HCT116 (cell line): ENCODE results near the gene MTA1. TPM values are rescaled to one million over a fixed set of nuclear protein-coding genes. Genes with fewer than 3 reads are reported as not detected.
A peak's percentile ranks its signal among the peaks of the same experiment; 100 is the strongest.

Source experiments
- ATAC-seq: fragments of 200-7000 bp; cut with Tn5 transposase; 2 replicates; pipeline ENCODE4 v1.9.1; 2020; ENCODE audit warnings: mild to moderate bottlenecking, moderate library complexity
- BruUV-seq: library from RNA; stranded (reverse); fragments of 400-500 nt; replicated peaks from 2 replicates; lab custom pipeline; 2021; lab: Mats Ljungman, UMichigan
- CTCF ChIA-PET: fragments of 300-600 bp; sonication (Branson Sonifier 250); formaldehyde crosslinking; loops from one replicate; lab custom pipeline; 2021; ENCODE audit warnings: antibody characterized with exemption; lab: Charles Lee
- POLR2A ChIA-PET: fragments of 300-600, 350-600 bp; sonication (Branson Sonifier 250); formaldehyde crosslinking; loops from one replicate; lab custom pipeline; 2021; ENCODE audit warnings: antibody characterized with exemption; lab: Charles Lee
- RAD21 ChIA-PET, 2 experiments: fragments of 300-600 bp; sonication (Branson Sonifier 250); formaldehyde crosslinking; loops; one replicate each; lab custom pipeline; 2023; ENCODE audit warnings: low total read pairs in 2 of 2; ENCODE audit not compliant: uncharacterized antibody in 2 of 2, unreplicated experiment in 2 of 2, low non-redundant PET in 1 of 2; lab: Charles Lee
- DNase-seq: peaks from one replicate; pipeline ENCODE4 v3.0.0-alpha.2; 2010; ENCODE audit warnings: low read depth, low spot score
- H2AFZ ChIP-seq: fragments of 200-600 bp; shearing (Covaris generic), sonication (generic); 2 replicates; pipeline ENCODE4 v1.6.1; 2017; ENCODE audit warnings: low read depth, mixed run types, mixed read lengths, antibody characterized with exemption, low read length; ENCODE audit not compliant: poor library complexity, severe bottlenecking
- H3K27ac ChIP-seq: 2 replicates; pipeline ENCODE4 v1.5.1; 2012; ENCODE audit warnings: low read depth, low read length
- H3K27me3 ChIP-seq: fragments of 200-600 bp; sonication (generic); 2 replicates; pipeline ENCODE4 v1.6.1; 2016; ENCODE audit warnings: mixed run types, low read length, mixed read lengths; ENCODE audit not compliant: insufficient read depth
- H3K36me3 ChIP-seq, 2 experiments: fragments of 200-500 bp in 1 of 2; fragments of 200-600 bp in 1 of 2; sonication (Bioruptor generic) in 1 of 2; sonication (generic) in 1 of 2; 2 replicates each; pipeline versions ENCODE4 v1.5.1 to v1.6.1; 2014 to 2016; ENCODE audit warnings: low read length in 2 of 2, inconsistent platforms in 1 of 2, mixed read lengths in 1 of 2, mixed run types in 1 of 2; ENCODE audit not compliant: insufficient read depth in 2 of 2, control insufficient read depth in 1 of 2
- H3K4me1 ChIP-seq, 2 experiments: fragments of 200-600 bp in 1 of 2; sonication (generic) in 1 of 2; 2 replicates each; pipeline versions ENCODE4 v1.5.1 to v1.6.1; 2012 to 2017; ENCODE audit warnings: low read length in 2 of 2, inconsistent platforms in 1 of 2, mild to moderate bottlenecking in 1 of 2, mixed read lengths in 1 of 2, mixed run types in 1 of 2, moderate library complexity in 1 of 2; ENCODE audit not compliant: insufficient read depth in 2 of 2, control insufficient read depth in 1 of 2
- H3K4me2 ChIP-seq: fragments of 200-600 bp; sonication (generic); 2 replicates; pipeline ENCODE4 v1.6.1; 2017; ENCODE audit warnings: mixed run types, low read length, mixed read lengths
- H3K4me3 ChIP-seq, 2 experiments: fragments of 200-600 bp in 1 of 2; sonication (generic) in 1 of 2; replicated peaks in 1 of 2; 2 replicates each; pipeline ENCODE4 v1.5.1; 2011 to 2016; ENCODE audit warnings: low read length in 2 of 2, control low read depth in 1 of 2, low read depth in 1 of 2, mild to moderate bottlenecking in 1 of 2, mixed read lengths in 1 of 2, mixed run types in 1 of 2
- H3K79me2 ChIP-seq: fragments of 200-600 bp; sonication (generic); 2 replicates; pipeline ENCODE4 v1.6.1; 2017; ENCODE audit warnings: mild to moderate bottlenecking, mixed run types, low read length, moderate library complexity, mixed read lengths; ENCODE audit not compliant: insufficient read depth
- H3K9ac ChIP-seq: fragments of 200-600 bp; sonication (generic); 2 replicates; pipeline ENCODE4 v1.6.1; 2016; ENCODE audit warnings: low read length, mixed read lengths
- H3K9me2 ChIP-seq: fragments of 200-600 bp; sonication (generic), shearing (Covaris generic); 2 replicates; pipeline ENCODE4 v1.6.1; 2017; ENCODE audit warnings: mixed run types, mild to moderate bottlenecking, moderate library complexity; ENCODE audit not compliant: insufficient read depth
- H3K9me3 ChIP-seq, 2 experiments: fragments of 200-500 bp in 1 of 2; fragments of 200-600 bp in 1 of 2; sonication (Bioruptor generic) in 1 of 2; sonication (generic) in 1 of 2; 2 replicates each; pipeline ENCODE4 v1.6.1; 2014 to 2017; ENCODE audit warnings: low read length in 2 of 2, mixed read lengths in 2 of 2, inconsistent platforms in 1 of 2, low read depth in 1 of 2, mild to moderate bottlenecking in 1 of 2, mixed run types in 1 of 2, moderate library complexity in 1 of 2; ENCODE audit not compliant: control insufficient read depth in 1 of 2, insufficient read depth in 1 of 2
- H4K20me1 ChIP-seq: fragments of 200-600 bp; sonication (generic), shearing (Covaris generic); 2 replicates; pipeline ENCODE4 v1.6.1; 2017; ENCODE audit warnings: mixed run types, mild to moderate bottlenecking, moderate library complexity; ENCODE audit not compliant: insufficient read depth
- CEBPB ChIP-seq: IDR thresholded peaks from 2 replicates; pipeline ENCODE4 v1.6.1; 2012; ENCODE audit warnings: low read depth
- EZH2 ChIP-seq: fragments of 200-600 bp; sonication (generic); IDR thresholded peaks from 2 replicates; pipeline ENCODE4 v1.6.1; 2017; ENCODE audit warnings: antibody characterized with exemption, mixed run types
- EZH2phosphoT487 ChIP-seq: fragments of 200-600 bp; IDR thresholded peaks from 2 replicates; pipeline ENCODE4 v1.6.1; 2018; ENCODE audit warnings: antibody characterized with exemption, borderline replicate concordance
- FOSL1 ChIP-seq: IDR thresholded peaks from 2 replicates; pipeline ENCODE4 v1.6.1; 2012; ENCODE audit warnings: low read depth
- POLR2A ChIP-seq: IDR thresholded peaks from 2 replicates; pipeline ENCODE4 v1.7.0; 2011; ENCODE audit warnings: borderline replicate concordance; ENCODE audit not compliant: insufficient read depth, insufficient read length; ENCODE audit errors: extremely low read depth
- POLR2AphosphoS5 ChIP-seq: IDR thresholded peaks from 2 replicates; pipeline ENCODE4 v1.6.1; 2011; ENCODE audit warnings: mild to moderate bottlenecking, low read depth, low read length, moderate library complexity
- RAD21 ChIP-seq: IDR thresholded peaks from 2 replicates; pipeline ENCODE4 v1.6.1; 2012; ENCODE audit warnings: low read depth, mild to moderate bottlenecking
- SIN3A ChIP-seq: IDR thresholded peaks from 2 replicates; pipeline ENCODE4 v1.6.1; 2012; ENCODE audit warnings: low read depth
- SRF ChIP-seq: IDR thresholded peaks from 2 replicates; pipeline ENCODE4 v1.6.1; 2012; ENCODE audit warnings: low read depth
- TCF7L2 ChIP-seq: IDR thresholded peaks from 2 replicates; pipeline ENCODE4 v1.7.0; 2011; ENCODE audit warnings: borderline replicate concordance, inconsistent platforms; ENCODE audit not compliant: insufficient read depth, insufficient read length; ENCODE audit errors: extremely low read depth
- YY1 ChIP-seq: IDR thresholded peaks from 2 replicates; pipeline ENCODE4 v1.6.1; 2011; ENCODE audit warnings: low read length, low read depth, moderate library complexity, mild to moderate bottlenecking; ENCODE audit not compliant: insufficient replicate concordance; ENCODE audit errors: extremely low read depth
- ZFX ChIP-seq: fragments of 450-650 bp; IDR thresholded peaks from 2 replicates; pipeline ENCODE4 v1.6.1; 2017
- ZNF274 ChIP-seq: fragments of 200-500 bp; sonication (Bioruptor generic); IDR thresholded peaks from 2 replicates; pipeline ENCODE4 v1.6.1; 2014; ENCODE audit warnings: mild to moderate bottlenecking, low read depth, low read length, inconsistent platforms
- intact Hi-C: fragments of 100-400 bp; cut with micrococcal nuclease; formaldehyde crosslinking; loops from 2 replicates; pipeline ENCODE4 v1.10.0; 2022
- total RNA-seq: library from RNA; stranded (reverse); gene quantifications from one replicate; pipeline ENCODE4 v1.2.1, GENCODE V29; 2021; ENCODE audit not compliant: unreplicated experiment
- TF ChIP-seq, protein P1 (sequence below): IDR thresholded peaks from 2 replicates; pipeline ENCODE4 v1.6.1; 2012; ENCODE audit warnings: low read depth

The MTA1 gene
- total RNA-seq, 1 experiment from 2014 or later = 229 TPM

- no peaks in the 10 kb centered on the region for H3K36me3 ChIP-seq
- BruUV-seq = no TSS peak
- DNase-seq (peak; percentile 95), ATAC-seq (peak; percentile 57)
- no peaks in the 10 kb centered on the region for H3K9me2 ChIP-seq
- CTCF ChIA-PET = interaction anchor here (0.6 to 2.4 kb wide), 6 partner anchors 8 to 112 kb away, joined by 3 to 73 read pairs (median 18); no protein-coding TSS in a partner anchor
- H3K4me1 ChIP-seq = peaks cover 23 to 67% of the 10 kb centered on the region in 2 experiments
- RAD21 ChIA-PET = interaction anchor here in 1 of 2 experiments (1.7 to 2.0 kb wide), 2 partner anchors 8 to 46 kb away, joined by 5 to 16 read pairs; no protein-coding TSS in a partner anchor
- H3K9me3 ChIP-seq = no peaks in the 10 kb centered on the region
- H4K20me1 ChIP-seq = no peaks in the 10 kb centered on the region
- POLR2A ChIA-PET = interaction anchor here (2.2 kb wide), 1 partner anchor 9 kb away, joined by 29 read pairs; the partner anchor contains the start of gene TEDC1
- H2AFZ ChIP-seq = no peak overlapping the region
- no peaks in the 10 kb centered on the region for H3K79me2 ChIP-seq
- peak overlapping the region; percentile 58 for H3K27ac ChIP-seq
- intact Hi-C loops = loop anchor here (1.0 kb wide), 1 partner anchor 7 kb away; no protein-coding TSS in a partner anchor
- peak overlapping the region; percentile 99 for H3K9ac ChIP-seq
- H3K27me3 ChIP-seq = no peaks in the 10 kb centered on the region
- H3K4me3 ChIP-seq = peak overlapping the region; percentile 54 to 77
- no peak for TF ChIP-seq TCF7L2
- no peak for TF ChIP-seq ZFX
- TF ChIP-seq POLR2AphosphoS5 = peak; percentile 46; the same call in 1 of the 2 replicates
- TF ChIP-seq YY1 = no peak
- TF ChIP-seq, all 23 proteins: peak for 1
- peak overlapping the region; percentile 100 for H3K4me2 ChIP-seq
Measured at GRCh38 chr14:105481886-105482457, 62.3 kb downstream of the MTA1 start.

- POLR2A ChIA-PET = interaction anchor here (2.2 kb wide), 1 partner anchor 8 kb away, joined by 29 read pairs; the partner anchor contains the start of gene TEDC1
- Histone ChIP-seq H3K36me3 (no peaks in the 10 kb centered on the region), H3K4me3 (peak overlapping the region in 1 of 2 experiments; percentile 77; a peak in 3 of 4 replicates), H3K9me3 (no peaks in the 10 kb centered on the region), H3K79me2 (peaks cover under 1% of the 10 kb centered on the region; the same call in 1 of the 2 replicates), H4K20me1 (no peaks in the 10 kb centered on the region), H3K27me3 (no peaks in the 10 kb centered on the region), H3K9ac (peak overlapping the region; percentile 99), H3K4me2 (peak overlapping the region; percentile 100), H3K9me2 (no peaks in the 10 kb centered on the region), H3K27ac (peak overlapping the region; percentile 58), H2AFZ (no peak overlapping the region), H3K4me1 (peaks cover 23 to 72% of the 10 kb centered on the region in 2 experiments)
- intact Hi-C loops = no loop called here
- DNase-seq = no peak
- CTCF ChIA-PET = interaction anchor here (0.6 to 2.4 kb wide), 5 partner anchors 7 to 112 kb away, joined by 3 to 73 read pairs (median 19); no protein-coding TSS in a partner anchor
- no TSS peak for BruUV-seq
- no peak for ATAC-seq
- RAD21 ChIA-PET = no interaction called here
- TF ChIP-seq FOSL1 (no peak), EZH2phosphoT487 (no peak), EZH2 (no peak), CEBPB (no peak), SRF (no peak), POLR2AphosphoS5 (no peak), SIN3A (no peak), ZNF274 (no peak), POLR2A (no peak), RAD21 (no peak)
- TF ChIP-seq, protein P1, sequence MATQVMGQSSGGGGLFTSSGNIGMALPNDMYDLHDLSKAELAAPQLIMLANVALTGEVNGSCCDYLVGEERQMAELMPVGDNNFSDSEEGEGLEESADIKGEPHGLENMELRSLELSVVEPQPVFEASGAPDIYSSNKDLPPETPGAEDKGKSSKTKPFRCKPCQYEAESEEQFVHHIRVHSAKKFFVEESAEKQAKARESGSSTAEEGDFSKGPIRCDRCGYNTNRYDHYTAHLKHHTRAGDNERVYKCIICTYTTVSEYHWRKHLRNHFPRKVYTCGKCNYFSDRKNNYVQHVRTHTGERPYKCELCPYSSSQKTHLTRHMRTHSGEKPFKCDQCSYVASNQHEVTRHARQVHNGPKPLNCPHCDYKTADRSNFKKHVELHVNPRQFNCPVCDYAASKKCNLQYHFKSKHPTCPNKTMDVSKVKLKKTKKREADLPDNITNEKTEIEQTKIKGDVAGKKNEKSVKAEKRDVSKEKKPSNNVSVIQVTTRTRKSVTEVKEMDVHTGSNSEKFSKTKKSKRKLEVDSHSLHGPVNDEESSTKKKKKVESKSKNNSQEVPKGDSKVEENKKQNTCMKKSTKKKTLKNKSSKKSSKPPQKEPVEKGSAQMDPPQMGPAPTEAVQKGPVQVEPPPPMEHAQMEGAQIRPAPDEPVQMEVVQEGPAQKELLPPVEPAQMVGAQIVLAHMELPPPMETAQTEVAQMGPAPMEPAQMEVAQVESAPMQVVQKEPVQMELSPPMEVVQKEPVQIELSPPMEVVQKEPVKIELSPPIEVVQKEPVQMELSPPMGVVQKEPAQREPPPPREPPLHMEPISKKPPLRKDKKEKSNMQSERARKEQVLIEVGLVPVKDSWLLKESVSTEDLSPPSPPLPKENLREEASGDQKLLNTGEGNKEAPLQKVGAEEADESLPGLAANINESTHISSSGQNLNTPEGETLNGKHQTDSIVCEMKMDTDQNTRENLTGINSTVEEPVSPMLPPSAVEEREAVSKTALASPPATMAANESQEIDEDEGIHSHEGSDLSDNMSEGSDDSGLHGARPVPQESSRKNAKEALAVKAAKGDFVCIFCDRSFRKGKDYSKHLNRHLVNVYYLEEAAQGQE = no peak
Measured at GRCh38 chr14:105482486-105483110, 63.0 kb downstream of the MTA1 start.
